CD14-positive monocyte (primary cell): Measurements from ENCODE around the gene PLAC9. TPM values are rescaled to one million over a fixed set of nuclear protein-coding genes. Genes with fewer than 3 reads are reported as not detected.

Experiments used
- DNase-seq, 3 donors: peaks; one replicate each; pipeline ENCODE4 v3.0.0-alpha.2; 2011 to 2022
- H2AFZ ChIP-seq: 2 replicates; pipeline ENCODE4 v1.6.0; 2012; ENCODE audit warnings: mild to moderate bottlenecking, low read depth, low read length, inconsistent platforms; ENCODE audit not compliant: insufficient read depth, poor library complexity, severe bottlenecking
- H3K27ac ChIP-seq, 2 donors: 1 replicate in 1 of 2; 2 replicates in 1 of 2; pipeline ENCODE4 v1.5.1; 2012 to 2013; ENCODE audit warnings: low read length in 2 of 2, control low read depth in 1 of 2, inconsistent platforms in 1 of 2, low read depth in 1 of 2, mild to moderate bottlenecking in 1 of 2
- H3K27me3 ChIP-seq, 2 donors: one replicate each; pipeline versions ENCODE4 v1.6.0 to v1.6.1; 2011 to 2013; ENCODE audit warnings: low read length in 2 of 2; ENCODE audit not compliant: control insufficient read depth in 2 of 2, insufficient read depth in 2 of 2
- H3K36me3 ChIP-seq, 2 donors: replicated peaks in 1 of 2; 1 replicate in 1 of 2; 2 replicates in 1 of 2; pipeline versions ENCODE4 v1.5.1 to v1.6.1; 2012 to 2013; ENCODE audit warnings: low read length in 2 of 2, control low read depth in 1 of 2, inconsistent platforms in 1 of 2, mild to moderate bottlenecking in 1 of 2; ENCODE audit not compliant: insufficient read depth in 2 of 2, control insufficient read depth in 1 of 2
- H3K4me1 ChIP-seq, 2 donors: 1 replicate in 1 of 2; 2 replicates in 1 of 2; pipeline versions ENCODE4 v1.5.1 to v1.6.1; 2012 to 2013; ENCODE audit warnings: low read length in 2 of 2, control low read depth in 1 of 2, inconsistent platforms in 1 of 2, mild to moderate bottlenecking in 1 of 2, moderate library complexity in 1 of 2; ENCODE audit not compliant: insufficient read depth in 2 of 2, control insufficient read depth in 1 of 2
- H3K4me2 ChIP-seq: replicated peaks from 2 replicates; pipeline ENCODE3; 2012; ENCODE audit warnings: low read length, moderate library complexity, mild to moderate bottlenecking; ENCODE audit not compliant: poor library complexity, severe bottlenecking; ENCODE audit errors: extremely low read depth
- H3K4me3 ChIP-seq, 3 experiments: fragments of 200-600 bp in 1 of 3; sonication (generic) in 1 of 3; replicated peaks in 1 of 3; 1 replicate in 2 of 3; 2 replicates in 1 of 3; pipeline ENCODE4 v1.5.1; 2011 to 2013; ENCODE audit warnings: low read length in 3 of 3, mild to moderate bottlenecking in 3 of 3, control low read depth in 2 of 3, low read depth in 2 of 3, inconsistent platforms in 1 of 3, moderate library complexity in 1 of 3
- H3K79me2 ChIP-seq: 2 replicates; pipeline ENCODE4 v1.6.0; 2012; ENCODE audit warnings: mild to moderate bottlenecking, control low read depth, inconsistent platforms, low read length, moderate library complexity; ENCODE audit not compliant: insufficient read depth
- H3K9ac ChIP-seq: 2 replicates; pipeline ENCODE4 v1.6.0; 2017; ENCODE audit warnings: low read length, mild to moderate bottlenecking; ENCODE audit not compliant: insufficient read depth, poor library complexity, severe bottlenecking
- H3K9me3 ChIP-seq, 2 donors: replicated peaks in 1 of 2; 1 replicate in 1 of 2; 2 replicates in 1 of 2; pipeline versions ENCODE4 v1.5.1 to v1.6.1; 2012 to 2013; ENCODE audit warnings: low read length in 2 of 2, control low read depth in 1 of 2; ENCODE audit not compliant: control insufficient read depth in 1 of 2, insufficient read depth in 1 of 2
- H4K20me1 ChIP-seq: 2 replicates; pipeline ENCODE4 v1.6.0; 2012; ENCODE audit warnings: mild to moderate bottlenecking, low read length, control low read depth, moderate library complexity; ENCODE audit not compliant: insufficient read depth
- H3K27ac Mint-ChIP-seq, 7 donors: one replicate each; pipeline ENCODE4 v1.8.0; 2020; ENCODE audit warnings: mild to moderate bottlenecking in 7 of 7, mixed read lengths in 7 of 7, moderate library complexity in 6 of 7, inconsistent platforms in 2 of 7
- H3K27me3 Mint-ChIP-seq, 3 donors: one replicate each; pipeline ENCODE4 v1.8.0; 2021 to 2022; ENCODE audit warnings: low read depth in 3 of 3, mild to moderate bottlenecking in 3 of 3, mixed read lengths in 3 of 3, moderate library complexity in 3 of 3, inconsistent platforms in 1 of 3
- H3K36me3 Mint-ChIP-seq, 2 donors: one replicate each; pipeline ENCODE4 v1.8.0; 2020; ENCODE audit warnings: mixed read lengths in 2 of 2, inconsistent platforms in 1 of 2, mild to moderate bottlenecking in 1 of 2
- H3K4me1 Mint-ChIP-seq: one replicate; pipeline ENCODE4 v1.8.0; 2020; ENCODE audit warnings: mild to moderate bottlenecking, mixed read lengths
- H3K4me3 Mint-ChIP-seq, 2 donors: one replicate each; pipeline ENCODE4 v1.8.0; 2020; ENCODE audit warnings: mild to moderate bottlenecking in 2 of 2, mixed read lengths in 2 of 2, moderate library complexity in 1 of 2
- H3K9me3 Mint-ChIP-seq, 7 donors: one replicate each; pipeline ENCODE4 v1.8.0; 2020 to 2022; ENCODE audit warnings: mixed read lengths in 7 of 7, mild to moderate bottlenecking in 6 of 7, moderate library complexity in 6 of 7, inconsistent platforms in 2 of 7
- CTCF ChIP-seq: fragments of 200-600 bp; IDR thresholded peaks from one replicate; pipeline ENCODE4 v1.8.0; 2022; ENCODE audit warnings: antibody characterized with exemption, mild to moderate bottlenecking
- WGBS: methylation state at CpG from one replicate; pipeline ENCODE4 v1.1.5; 2013; ENCODE audit warnings: missing lambda C conversion rate; ENCODE audit not compliant: insufficient coverage; 5-methylcytosine and 5-hydroxymethylcytosine counted together
- intact Hi-C, 2 donors: fragments of 100-400 bp; cut with micrococcal nuclease; formaldehyde crosslinking; loops; one replicate each; pipeline versions ENCODE4 v1.15.0 to v1.15.1; 2023
- polyA plus RNA-seq, 3 donors: library from polyadenylated mRNA; depleted of rRNA in 1 of 3; unstranded in 2 of 3; stranded (reverse) in 1 of 3; fragments of 300-500 nt in 2 of 3; fragments of >200 nt in 1 of 3; fragmentation: Illumina TruSeq in 2 of 3; gene quantifications; 1 replicate in 2 of 3; 2 replicates in 1 of 3; pipeline ENCODE4 v1.2.3, GENCODE V29; 2012 to 2021

PLAC9 gene
- polyA plus RNA-seq, 3 donors: not detected

GRCh38 chr10:80137920-80138319 is 5.4 kb downstream of the PLAC9 start:
- peaks cover 5 to 10% of the 10 kb centered on the region in 2 donors for H3K27me3 ChIP-seq
- H3K27ac Mint-ChIP-seq: no peak overlapping the region
- 97% methylated on average over 3 of the region's 4 CpGs for WGBS

GRCh38 chr10:80139265-80139664 is 6.7 kb downstream of the PLAC9 start:
- Mint-ChIP-seq H3K4me1 (peaks cover 6% of the 10 kb centered on the region), H3K9me3 (no peaks in the 10 kb centered on the region), H3K27me3 (peaks cover 6 to 24% (median 16%) of the 10 kb centered on the region in 3 donors), H3K27ac (no peak overlapping the region), H3K36me3 (no peaks in the 10 kb centered on the region), H3K4me3 (no peak overlapping the region)
- Histone ChIP-seq H3K4me2 (no peak overlapping the region), H3K9me3 (no peaks in the 10 kb centered on the region), H2AFZ (no peak overlapping the region), H3K27me3 (no peaks in the 10 kb centered on the region), H3K9ac (no peak overlapping the region), H4K20me1 (no peaks in the 10 kb centered on the region), H3K4me3 (no peak overlapping the region), H3K79me2 (no peaks in the 10 kb centered on the region), H3K27ac (no peak overlapping the region), H3K36me3 (no peaks in the 10 kb centered on the region), H3K4me1 (peaks cover 5 to 6% of the 10 kb centered on the region in 2 donors)
- intact Hi-C loops: no loop called here
- WGBS: 100% methylated on average over 1 of the region's 2 CpGs
- no peak for TF ChIP-seq CTCF
- DNase-seq: no peak

More at GRCh38 chr10:80137920-80138319, 5.4 kb downstream of the PLAC9 start:
- Histone ChIP-seq H3K79me2 (no peaks in the 10 kb centered on the region), H3K4me1 (peaks cover 0 to 4% of the 10 kb centered on the region in 2 donors), H3K4me3 (no peak overlapping the region), H3K4me2 (no peak overlapping the region), H3K9ac (no peak overlapping the region), H2AFZ (no peak overlapping the region), H3K27ac (no peak overlapping the region), H3K9me3 (no peaks in the 10 kb centered on the region), H3K36me3 (no peaks in the 10 kb centered on the region), H4K20me1 (no peaks in the 10 kb centered on the region)
- Mint-ChIP-seq H3K36me3 (peaks cover 0 to 5% of the 10 kb centered on the region in 2 donors), H3K4me1 (peaks cover 6% of the 10 kb centered on the region), H3K9me3 (peaks cover 0 to 4% (median 0%) of the 10 kb centered on the region in 7 donors), H3K4me3 (no peak overlapping the region), H3K27me3 (peaks cover 18 to 31% (median 28%) of the 10 kb centered on the region in 3 donors)
- no peak for TF ChIP-seq CTCF
- intact Hi-C loops: no loop called here
- DNase-seq: no peak
